Measurements from ENCODE around the gene VAC14. TPM values are rescaled to one million over a fixed set of nuclear protein-coding genes. Genes with fewer than 3 reads are reported as not detected.
"Not testable (repeated sequence)": the region's sequence is repeated elsewhere in the genome, so short reads cannot be mapped to it uniquely, and the experiment has no call there.

VAC14 gene
- total RNA-seq, 1 donor from 2014 or later: 21.7 TPM

DNA sequence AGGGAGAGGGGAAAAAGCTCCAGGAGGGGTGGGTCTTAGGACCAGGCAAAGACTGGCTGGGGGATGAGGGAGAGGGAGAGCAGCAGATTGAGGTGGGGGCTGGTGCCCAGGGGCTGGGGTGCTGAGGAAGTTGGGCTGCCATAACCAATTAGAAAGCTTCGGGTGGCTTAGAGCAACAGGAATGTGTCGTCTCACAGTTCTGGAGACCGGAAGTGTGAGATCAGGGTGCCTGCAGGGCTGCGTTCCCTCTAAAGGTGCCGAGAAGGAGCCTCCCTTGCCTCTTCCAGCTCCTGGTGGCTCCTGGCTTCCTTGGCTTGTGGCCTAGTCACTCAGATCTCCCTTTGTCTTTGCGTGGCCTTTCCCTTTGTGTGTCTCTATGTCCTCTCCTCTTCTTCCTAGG lies 152.4 kb downstream of the VAC14 start:
- intact Hi-C loops (cut with DNase I): no loop called here
- DNase-seq (ENCODE audit: missing footprints) (no peak), ATAC-seq (no peak)

GRCh38 chr16:70647441-70648359 lies 153.3 kb downstream of the VAC14 start:
- no peak for ATAC-seq
- no peak for DNase-seq (ENCODE audit: missing footprints)
- intact Hi-C loops (cut with DNase I): no loop called here

- DNase-seq (ENCODE audit: missing footprints) (no peak), ATAC-seq (peak; percentile 76)
- intact Hi-C loops (cut with DNase I): no loop called here
Measured at GRCh38 chr16:70646260-70647241, 154.4 kb downstream of the VAC14 start, which contains the start of gene IL34. Gene IL34, plus strand, starts transcription at chr16:70646559. Its CDS starts 389 bp downstream, at chr16:70646948.

GRCh38 chr16:70644763-70645597 lies 156.0 kb downstream of the VAC14 start:
- intact Hi-C loops (cut with DNase I): no loop called here
- ATAC-seq: no peak
- no peak for DNase-seq (ENCODE audit: missing footprints)

- DNase-seq (ENCODE audit: missing footprints); intact Hi-C loops (cut with DNase I); ATAC-seq: not testable (repeated sequence)
Measured at GRCh38 chr16:70643264-70643663, 157.7 kb downstream of the VAC14 start.

DNA sequence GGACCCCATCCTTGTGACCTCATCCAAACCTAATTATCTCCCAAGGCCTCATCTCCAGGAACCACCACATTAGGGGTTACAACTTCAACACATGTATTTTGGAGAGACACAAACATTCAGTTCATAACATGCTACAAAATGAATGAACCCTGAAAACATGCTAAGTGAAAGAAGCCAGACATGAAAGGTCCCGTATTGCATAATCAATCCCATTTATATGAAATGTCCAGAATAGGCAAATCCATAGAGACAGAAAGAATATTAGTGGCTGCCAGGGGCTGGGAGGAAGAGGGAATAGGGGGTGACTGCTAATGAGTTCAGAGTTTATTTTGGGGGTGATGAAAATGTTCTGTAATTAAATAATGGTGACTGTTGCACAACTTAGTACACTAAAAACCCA lies 158.3 kb downstream of the VAC14 start:
- intact Hi-C loops (cut with DNase I): no loop called here
- ATAC-seq (no peak), DNase-seq (ENCODE audit: missing footprints) (no peak)

GRCh38 chr16:70638814-70639792 lies 161.9 kb downstream of the VAC14 start:
- intact Hi-C loops (cut with DNase I): no loop called here
- no peak for DNase-seq (ENCODE audit: missing footprints)

More at GRCh38 chr16:70638814-70639792, 161.9 kb downstream of the VAC14 start:
- ATAC-seq: peak; percentile 63

Other genes starting within 250 kb of the VAC14 start
- 2.0 TPM for gene IL34, start 154.6 kb downstream of the VAC14 start, total RNA-seq
- gene MTSS2, start 115.1 kb downstream of the VAC14 start, total RNA-seq: 88.4 TPM

Data from Right ventricle myocardium inferior (tissue), 1 donor.